Measurements from ENCODE around the gene LRRC3.
"Not testable (repeated sequence)": the region's sequence is repeated elsewhere in the genome, so short reads cannot be mapped to it uniquely, and the experiment has no call there.

The LRRC3 gene

GRCh38 chr21:44414291-44415072 is 40.8 kb upstream of the LRRC3 start:
- H3K4me3 ChIP-seq (ENCODE audit: low read depth, low read length), result no peak overlapping the region
- no peak for TF ChIP-seq CTCF (IDR thresholded peaks at IDR 0.05; ENCODE audit: borderline replicate concordance, insufficient read depth, low read depth, low read length)

GRCh38 chr21:44415073-44416025 is 40.0 kb upstream of the LRRC3 start:
- H3K4me3 ChIP-seq (ENCODE audit: low read depth, low read length), result no peak overlapping the region
- TF ChIP-seq CTCF (IDR thresholded peaks at IDR 0.05; ENCODE audit: borderline replicate concordance, insufficient read depth, low read depth, low read length), result no peak

- no peak for TF ChIP-seq CTCF (IDR thresholded peaks at IDR 0.05; ENCODE audit: borderline replicate concordance, insufficient read depth, low read depth, low read length)
Measured at GRCh38 chr21:44416193-44416592, 39.1 kb upstream of the LRRC3 start.

GRCh38 chr21:44417621-44418107 is 37.6 kb upstream of the LRRC3 start:
- H3K4me3 ChIP-seq (ENCODE audit: low read depth, low read length), result not testable (repeated sequence)

More at GRCh38 chr21:44416193-44416592, 39.1 kb upstream of the LRRC3 start:
- H3K4me3 ChIP-seq (ENCODE audit: low read depth, low read length), result no peak overlapping the region

- no peak for TF ChIP-seq CTCF (IDR thresholded peaks at IDR 0.05; ENCODE audit: borderline replicate concordance, insufficient read depth, low read depth, low read length)
- no peak overlapping the region for H3K4me3 ChIP-seq (ENCODE audit: low read depth, low read length)
Measured at GRCh38 chr21:44418108-44418875, 37.0 kb upstream of the LRRC3 start.

GRCh38 chr21:44418876-44419230 is 36.5 kb upstream of the LRRC3 start:
- H3K4me3 ChIP-seq (ENCODE audit: low read depth, low read length), result no peak overlapping the region

More at GRCh38 chr21:44418876-44419230, 36.5 kb upstream of the LRRC3 start:
- TF ChIP-seq CTCF (IDR thresholded peaks at IDR 0.05; ENCODE audit: borderline replicate concordance, insufficient read depth, low read depth, low read length), result no peak
